CD14-positive monocyte (primary cell): ENCODE data around the gene PIP4K2A. TPM values are rescaled to one million over a fixed set of nuclear protein-coding genes. Genes with fewer than 3 reads are reported as not detected.

Experiments
- DNase-seq, 3 donors: peaks; one replicate each; pipeline ENCODE4 v3.0.0-alpha.2; 2011 to 2022
- H2AFZ ChIP-seq: 2 replicates; pipeline ENCODE4 v1.6.0; 2012; ENCODE audit warnings: mild to moderate bottlenecking, low read depth, low read length, inconsistent platforms; ENCODE audit not compliant: insufficient read depth, poor library complexity, severe bottlenecking
- H3K27ac ChIP-seq, 2 donors: 1 replicate in 1 of 2; 2 replicates in 1 of 2; pipeline ENCODE4 v1.5.1; 2012 to 2013; ENCODE audit warnings: low read length in 2 of 2, control low read depth in 1 of 2, inconsistent platforms in 1 of 2, low read depth in 1 of 2, mild to moderate bottlenecking in 1 of 2
- H3K27me3 ChIP-seq, 2 donors: one replicate each; pipeline versions ENCODE4 v1.6.0 to v1.6.1; 2011 to 2013; ENCODE audit warnings: low read length in 2 of 2; ENCODE audit not compliant: control insufficient read depth in 2 of 2, insufficient read depth in 2 of 2
- H3K36me3 ChIP-seq, 2 donors: replicated peaks in 1 of 2; 1 replicate in 1 of 2; 2 replicates in 1 of 2; pipeline versions ENCODE4 v1.5.1 to v1.6.1; 2012 to 2013; ENCODE audit warnings: low read length in 2 of 2, control low read depth in 1 of 2, inconsistent platforms in 1 of 2, mild to moderate bottlenecking in 1 of 2; ENCODE audit not compliant: insufficient read depth in 2 of 2, control insufficient read depth in 1 of 2
- H3K4me1 ChIP-seq, 2 donors: 1 replicate in 1 of 2; 2 replicates in 1 of 2; pipeline versions ENCODE4 v1.5.1 to v1.6.1; 2012 to 2013; ENCODE audit warnings: low read length in 2 of 2, control low read depth in 1 of 2, inconsistent platforms in 1 of 2, mild to moderate bottlenecking in 1 of 2, moderate library complexity in 1 of 2; ENCODE audit not compliant: insufficient read depth in 2 of 2, control insufficient read depth in 1 of 2
- H3K4me2 ChIP-seq: replicated peaks from 2 replicates; pipeline ENCODE3; 2012; ENCODE audit warnings: low read length, moderate library complexity, mild to moderate bottlenecking; ENCODE audit not compliant: poor library complexity, severe bottlenecking; ENCODE audit errors: extremely low read depth
- H3K4me3 ChIP-seq, 3 experiments: fragments of 200-600 bp in 1 of 3; sonication (generic) in 1 of 3; replicated peaks in 1 of 3; 1 replicate in 2 of 3; 2 replicates in 1 of 3; pipeline ENCODE4 v1.5.1; 2011 to 2013; ENCODE audit warnings: low read length in 3 of 3, mild to moderate bottlenecking in 3 of 3, control low read depth in 2 of 3, low read depth in 2 of 3, inconsistent platforms in 1 of 3, moderate library complexity in 1 of 3
- H3K79me2 ChIP-seq: 2 replicates; pipeline ENCODE4 v1.6.0; 2012; ENCODE audit warnings: mild to moderate bottlenecking, control low read depth, inconsistent platforms, low read length, moderate library complexity; ENCODE audit not compliant: insufficient read depth
- H3K9ac ChIP-seq: 2 replicates; pipeline ENCODE4 v1.6.0; 2017; ENCODE audit warnings: low read length, mild to moderate bottlenecking; ENCODE audit not compliant: insufficient read depth, poor library complexity, severe bottlenecking
- H3K9me3 ChIP-seq, 2 donors: replicated peaks in 1 of 2; 1 replicate in 1 of 2; 2 replicates in 1 of 2; pipeline versions ENCODE4 v1.5.1 to v1.6.1; 2012 to 2013; ENCODE audit warnings: low read length in 2 of 2, control low read depth in 1 of 2; ENCODE audit not compliant: control insufficient read depth in 1 of 2, insufficient read depth in 1 of 2
- H4K20me1 ChIP-seq: 2 replicates; pipeline ENCODE4 v1.6.0; 2012; ENCODE audit warnings: mild to moderate bottlenecking, low read length, control low read depth, moderate library complexity; ENCODE audit not compliant: insufficient read depth
- H3K27ac Mint-ChIP-seq, 7 donors: one replicate each; pipeline ENCODE4 v1.8.0; 2020; ENCODE audit warnings: mild to moderate bottlenecking in 7 of 7, mixed read lengths in 7 of 7, moderate library complexity in 6 of 7, inconsistent platforms in 2 of 7
- H3K27me3 Mint-ChIP-seq, 3 donors: one replicate each; pipeline ENCODE4 v1.8.0; 2021 to 2022; ENCODE audit warnings: low read depth in 3 of 3, mild to moderate bottlenecking in 3 of 3, mixed read lengths in 3 of 3, moderate library complexity in 3 of 3, inconsistent platforms in 1 of 3
- H3K36me3 Mint-ChIP-seq, 2 donors: one replicate each; pipeline ENCODE4 v1.8.0; 2020; ENCODE audit warnings: mixed read lengths in 2 of 2, inconsistent platforms in 1 of 2, mild to moderate bottlenecking in 1 of 2
- H3K4me1 Mint-ChIP-seq: one replicate; pipeline ENCODE4 v1.8.0; 2020; ENCODE audit warnings: mild to moderate bottlenecking, mixed read lengths
- H3K4me3 Mint-ChIP-seq, 2 donors: one replicate each; pipeline ENCODE4 v1.8.0; 2020; ENCODE audit warnings: mild to moderate bottlenecking in 2 of 2, mixed read lengths in 2 of 2, moderate library complexity in 1 of 2
- H3K9me3 Mint-ChIP-seq, 7 donors: one replicate each; pipeline ENCODE4 v1.8.0; 2020 to 2022; ENCODE audit warnings: mixed read lengths in 7 of 7, mild to moderate bottlenecking in 6 of 7, moderate library complexity in 6 of 7, inconsistent platforms in 2 of 7
- WGBS: methylation state at CpG from one replicate; pipeline ENCODE4 v1.1.5; 2013; ENCODE audit warnings: missing lambda C conversion rate; ENCODE audit not compliant: insufficient coverage; 5-methylcytosine and 5-hydroxymethylcytosine counted together
- intact Hi-C, 2 donors: fragments of 100-400 bp; cut with micrococcal nuclease; formaldehyde crosslinking; loops; one replicate each; pipeline versions ENCODE4 v1.15.0 to v1.15.1; 2023
- polyA plus RNA-seq, 3 donors: library from polyadenylated mRNA; depleted of rRNA in 1 of 3; unstranded in 2 of 3; stranded (reverse) in 1 of 3; fragments of 300-500 nt in 2 of 3; fragments of >200 nt in 1 of 3; fragmentation: Illumina TruSeq in 2 of 3; gene quantifications; 1 replicate in 2 of 3; 2 replicates in 1 of 3; pipeline ENCODE4 v1.2.3, GENCODE V29; 2012 to 2021
- TF ChIP-seq, protein P1 (sequence below): fragments of 200-600 bp; IDR thresholded peaks from one replicate; pipeline ENCODE4 v1.8.0; 2022; ENCODE audit warnings: antibody characterized with exemption, mild to moderate bottlenecking

The PIP4K2A gene
- polyA plus RNA-seq, 3 donors = 9.7 to 33.7 (median 16.6) TPM

GRCh38 chr10:22723343-22723779, 9.0 kb upstream of the PIP4K2A start:
- Mint-ChIP-seq H3K27me3 (peaks cover 0 to 7% (median 3%) of the 10 kb centered on the region in 3 donors), H3K4me3 (peak overlapping the region; percentile 54 to 89), H3K9me3 (no peaks in the 10 kb centered on the region), H3K4me1 (peaks cover 30% of the 10 kb centered on the region), H3K36me3 (peaks cover 0 to 2% of the 10 kb centered on the region in 2 donors), H3K27ac (peak overlapping the region in 6 of 7 donors; percentile 57 to 82 (median 72))
- peak; percentile 62 to 89 (median 87) for DNase-seq
- peak overlapping the region; percentile 58 for H3K4me2 ChIP-seq
- peak overlapping the region in 1 of 3 experiments; percentile 56 for H3K4me3 ChIP-seq
- peaks cover 29 to 30% of the 10 kb centered on the region in 2 donors for H3K4me1 ChIP-seq
- TF ChIP-seq, protein P1, sequence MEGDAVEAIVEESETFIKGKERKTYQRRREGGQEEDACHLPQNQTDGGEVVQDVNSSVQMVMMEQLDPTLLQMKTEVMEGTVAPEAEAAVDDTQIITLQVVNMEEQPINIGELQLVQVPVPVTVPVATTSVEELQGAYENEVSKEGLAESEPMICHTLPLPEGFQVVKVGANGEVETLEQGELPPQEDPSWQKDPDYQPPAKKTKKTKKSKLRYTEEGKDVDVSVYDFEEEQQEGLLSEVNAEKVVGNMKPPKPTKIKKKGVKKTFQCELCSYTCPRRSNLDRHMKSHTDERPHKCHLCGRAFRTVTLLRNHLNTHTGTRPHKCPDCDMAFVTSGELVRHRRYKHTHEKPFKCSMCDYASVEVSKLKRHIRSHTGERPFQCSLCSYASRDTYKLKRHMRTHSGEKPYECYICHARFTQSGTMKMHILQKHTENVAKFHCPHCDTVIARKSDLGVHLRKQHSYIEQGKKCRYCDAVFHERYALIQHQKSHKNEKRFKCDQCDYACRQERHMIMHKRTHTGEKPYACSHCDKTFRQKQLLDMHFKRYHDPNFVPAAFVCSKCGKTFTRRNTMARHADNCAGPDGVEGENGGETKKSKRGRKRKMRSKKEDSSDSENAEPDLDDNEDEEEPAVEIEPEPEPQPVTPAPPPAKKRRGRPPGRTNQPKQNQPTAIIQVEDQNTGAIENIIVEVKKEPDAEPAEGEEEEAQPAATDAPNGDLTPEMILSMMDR = no peak
- H3K9me3 ChIP-seq = no peaks in the 10 kb centered on the region
- H3K27ac ChIP-seq = no peak overlapping the region
- H2AFZ ChIP-seq = no peak overlapping the region
- no peaks in the 10 kb centered on the region for H3K79me2 ChIP-seq
- no peaks in the 10 kb centered on the region for H3K27me3 ChIP-seq
- intact Hi-C loops = no loop called here
- 0% methylated on average over 1 of the region's 5 CpGs for WGBS
- no peaks in the 10 kb centered on the region for H4K20me1 ChIP-seq
- H3K9ac ChIP-seq = no peak overlapping the region
- H3K36me3 ChIP-seq = no peaks in the 10 kb centered on the region

GRCh38 chr10:22722626-22723169, 8.3 kb upstream of the PIP4K2A start:
- Histone ChIP-seq H3K9ac (no peak overlapping the region), H3K27ac (no peak overlapping the region), H3K4me1 (peaks cover 26 to 28% of the 10 kb centered on the region in 2 donors), H3K4me3 (peak overlapping the region in 1 of 3 experiments; percentile 56), H3K36me3 (no peaks in the 10 kb centered on the region), H3K27me3 (no peaks in the 10 kb centered on the region), H3K4me2 (peak overlapping the region; percentile 58), H4K20me1 (no peaks in the 10 kb centered on the region), H3K79me2 (no peaks in the 10 kb centered on the region), H2AFZ (no peak overlapping the region), H3K9me3 (no peaks in the 10 kb centered on the region)
- no peak overlapping the region for H3K27ac Mint-ChIP-seq
- peaks cover 0 to 2% of the 10 kb centered on the region in 2 donors for H3K36me3 Mint-ChIP-seq
- peaks cover 0 to 7% (median 3%) of the 10 kb centered on the region in 3 donors for H3K27me3 Mint-ChIP-seq
- H3K4me1 Mint-ChIP-seq = peaks cover 26% of the 10 kb centered on the region
- intact Hi-C loops = no loop called here
- H3K9me3 Mint-ChIP-seq = no peaks in the 10 kb centered on the region
- no CpG with 5 or more reads among the region's 4 CpGs for WGBS
- no peak for DNase-seq
- TF ChIP-seq, protein P1 = no peak
- H3K4me3 Mint-ChIP-seq = peak overlapping the region in 1 of 2 donors; percentile 89
